ENCODE results near the gene BABAM2.

DNA sequence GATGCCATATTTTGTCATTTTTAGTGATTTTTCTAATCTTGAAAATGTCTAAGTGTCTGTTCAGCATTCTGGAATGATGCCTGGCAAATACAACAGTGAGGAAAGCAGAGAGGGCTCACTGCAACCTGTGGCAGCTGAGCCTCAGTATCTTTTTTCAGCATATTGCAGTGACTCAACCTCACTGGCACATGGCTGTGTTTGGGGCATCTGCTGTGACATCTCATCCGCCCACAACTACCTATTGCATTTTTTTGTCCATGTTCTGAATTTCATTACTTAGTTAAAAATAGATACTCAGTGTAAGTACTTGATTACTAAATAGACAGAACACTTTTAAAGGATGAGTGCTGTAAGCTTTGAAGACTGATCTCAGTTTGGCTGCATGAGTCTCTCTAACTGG is 10.7 kb downstream of the BABAM2 start:
- TF ChIP-seq, protein P1, sequence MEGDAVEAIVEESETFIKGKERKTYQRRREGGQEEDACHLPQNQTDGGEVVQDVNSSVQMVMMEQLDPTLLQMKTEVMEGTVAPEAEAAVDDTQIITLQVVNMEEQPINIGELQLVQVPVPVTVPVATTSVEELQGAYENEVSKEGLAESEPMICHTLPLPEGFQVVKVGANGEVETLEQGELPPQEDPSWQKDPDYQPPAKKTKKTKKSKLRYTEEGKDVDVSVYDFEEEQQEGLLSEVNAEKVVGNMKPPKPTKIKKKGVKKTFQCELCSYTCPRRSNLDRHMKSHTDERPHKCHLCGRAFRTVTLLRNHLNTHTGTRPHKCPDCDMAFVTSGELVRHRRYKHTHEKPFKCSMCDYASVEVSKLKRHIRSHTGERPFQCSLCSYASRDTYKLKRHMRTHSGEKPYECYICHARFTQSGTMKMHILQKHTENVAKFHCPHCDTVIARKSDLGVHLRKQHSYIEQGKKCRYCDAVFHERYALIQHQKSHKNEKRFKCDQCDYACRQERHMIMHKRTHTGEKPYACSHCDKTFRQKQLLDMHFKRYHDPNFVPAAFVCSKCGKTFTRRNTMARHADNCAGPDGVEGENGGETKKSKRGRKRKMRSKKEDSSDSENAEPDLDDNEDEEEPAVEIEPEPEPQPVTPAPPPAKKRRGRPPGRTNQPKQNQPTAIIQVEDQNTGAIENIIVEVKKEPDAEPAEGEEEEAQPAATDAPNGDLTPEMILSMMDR (conservative IDR thresholded peaks at IDR 0.05; ENCODE audit: low read depth, low read length): no peak
- no peak for TF ChIP-seq EZH2phosphoT487 (IDR thresholded peaks at IDR 0.05; ENCODE audit: borderline replicate concordance, low read length)
- TF ChIP-seq EZH2 (IDR thresholded peaks at IDR 0.05; ENCODE audit: low read length, unreplicated experiment): no peak

All from PC-3 (cell line).